Hepatocyte (in vitro differentiated cells): ENCODE data around the gene MICAL2. TPM values are rescaled to one million over a fixed set of nuclear protein-coding genes. Genes with fewer than 3 reads are reported as not detected.

ENCODE experiments used
- DNase-seq: peaks from one replicate; pipeline ENCODE4 v3.0.0-alpha.2; 2016; ENCODE audit warnings: low spot score
- H2AFZ ChIP-seq: fragments of 200-600 bp; sonication (generic); 2 replicates; pipeline ENCODE4 v1.6.0; 2016; ENCODE audit warnings: antibody characterized with exemption, mild to moderate bottlenecking
- H3K27ac ChIP-seq: fragments of 200-600 bp; sonication (generic); 2 replicates; pipeline ENCODE4 v1.5.1; 2016; ENCODE audit warnings: mild to moderate bottlenecking
- H3K27me3 ChIP-seq: fragments of 200-600 bp; sonication (generic); 2 replicates; pipeline ENCODE4 v1.6.1; 2016
- H3K36me3 ChIP-seq: fragments of 200-600 bp; sonication (generic); replicated peaks from 2 replicates; pipeline ENCODE4 v1.5.1; 2016; ENCODE audit warnings: low read depth; ENCODE audit not compliant: insufficient read depth
- H3K4me1 ChIP-seq: fragments of 200-600 bp; sonication (generic); 2 replicates; pipeline ENCODE4 v1.5.1; 2016; ENCODE audit warnings: mild to moderate bottlenecking, moderate library complexity; ENCODE audit not compliant: insufficient read depth
- H3K4me2 ChIP-seq: fragments of 200-600 bp; sonication (generic); 2 replicates; pipeline ENCODE4 v1.6.0; 2016
- H3K4me3 ChIP-seq: fragments of 200-600 bp; sonication (generic); 2 replicates; pipeline ENCODE4 v1.5.1; 2016; ENCODE audit warnings: mild to moderate bottlenecking
- H3K79me2 ChIP-seq: fragments of 200-600 bp; sonication (generic); 2 replicates; pipeline ENCODE4 v1.6.0; 2017; ENCODE audit warnings: mild to moderate bottlenecking
- H3K9me2 ChIP-seq: fragments of 200-600 bp; sonication (generic); replicated peaks from 2 replicates; pipeline ENCODE4 v1.6.0; 2017; ENCODE audit warnings: mild to moderate bottlenecking; ENCODE audit not compliant: insufficient read depth
- H3K9me3 ChIP-seq: fragments of 200-600 bp; sonication (generic); 2 replicates; pipeline ENCODE4 v1.5.1; 2016; ENCODE audit warnings: low read depth, mild to moderate bottlenecking
- H4K20me1 ChIP-seq: fragments of 200-600 bp; sonication (generic); 2 replicates; pipeline ENCODE4 v1.6.0; 2016; ENCODE audit warnings: mild to moderate bottlenecking; ENCODE audit not compliant: insufficient read depth, poor library complexity, severe bottlenecking
- CTCF ChIP-seq: fragments of 200-600 bp; sonication (generic); IDR thresholded peaks from 2 replicates; pipeline ENCODE4 v1.5.1; 2016; ENCODE audit warnings: antibody characterized with exemption, mild to moderate bottlenecking; ENCODE audit not compliant: poor library complexity
- EZH2 ChIP-seq: fragments of 200-600 bp; sonication (generic); IDR thresholded peaks from 2 replicates; pipeline ENCODE4 v1.6.1; 2016; ENCODE audit warnings: antibody characterized with exemption, mild to moderate bottlenecking, borderline replicate concordance
- EZH2phosphoT487 ChIP-seq: fragments of 200-600 bp; sonication (generic); IDR thresholded peaks from one replicate; pipeline ENCODE4 v1.6.1; 2018; ENCODE audit warnings: antibody characterized with exemption, mild to moderate bottlenecking, low read depth, moderate library complexity; ENCODE audit not compliant: unreplicated experiment, severe bottlenecking
- WGBS: methylation state at CpG from one replicate; pipeline ENCODE4 v1.1.6; 2016; ENCODE audit warnings: low lambda C conversion rate; ENCODE audit errors: missing lambda C conversion rate; 5-methylcytosine and 5-hydroxymethylcytosine counted together
- polyA plus RNA-seq: library from polyadenylated mRNA; unstranded; fragments of >200 nt; fragmentation: Nextera tagmentation; extraction: Ambion mirVana; gene quantifications from 2 replicates; pipeline ENCODE4 v1.2.1, GENCODE V29; 2016
- total RNA-seq: library from RNA; depleted of rRNA; stranded (reverse); fragments of >200 nt; gene quantifications from 2 replicates; pipeline ENCODE4 v1.2.3, GENCODE V29; 2014

Gene MICAL2
- total and polyA plus RNA-seq, 2 experiments from 2014 or later, result 36.8 to 56.0 TPM

- H3K36me3 ChIP-seq, result no peaks in the 10 kb centered on the region
- H3K9me2 ChIP-seq, result no peaks in the 10 kb centered on the region
- no peaks in the 10 kb centered on the region for H3K27me3 ChIP-seq
- H3K27ac ChIP-seq, result no peak overlapping the region
- H3K9me3 ChIP-seq, result no peaks in the 10 kb centered on the region
- no peak for TF ChIP-seq CTCF
- no peak for TF ChIP-seq EZH2
- no peak for TF ChIP-seq EZH2phosphoT487
- no peaks in the 10 kb centered on the region for H4K20me1 ChIP-seq
- no peak overlapping the region for H2AFZ ChIP-seq
- no peaks in the 10 kb centered on the region for H3K79me2 ChIP-seq
- no peak overlapping the region for H3K4me2 ChIP-seq
- peaks cover 38% of the 10 kb centered on the region for H3K4me1 ChIP-seq
- WGBS, result 85% methylated on average over 10 of the region's 10 CpGs
- DNase-seq, result no peak
- H3K4me3 ChIP-seq, result no peak overlapping the region
These were observed 156.6 kb downstream of the MICAL2 start for GRCh38 chr11:12266943-12267342.

GRCh38 chr11:12267921-12268320 is 157.5 kb downstream of the MICAL2 start:
- Histone ChIP-seq H3K27me3 (no peaks in the 10 kb centered on the region), H3K4me2 (no peak overlapping the region), H4K20me1 (no peaks in the 10 kb centered on the region), H3K36me3 (no peaks in the 10 kb centered on the region), H3K9me2 (no peaks in the 10 kb centered on the region), H3K27ac (no peak overlapping the region), H3K4me1 (peaks cover 34% of the 10 kb centered on the region), H3K4me3 (no peak overlapping the region), H3K79me2 (no peaks in the 10 kb centered on the region), H2AFZ (no peak overlapping the region), H3K9me3 (no peaks in the 10 kb centered on the region)
- TF ChIP-seq CTCF, result no peak
- no peak for TF ChIP-seq EZH2phosphoT487
- no peak for TF ChIP-seq EZH2
- WGBS, result 94% methylated on average over 2 of the region's 2 CpGs
- no peak for DNase-seq

- no peaks in the 10 kb centered on the region for H4K20me1 ChIP-seq
- no peaks in the 10 kb centered on the region for H3K9me2 ChIP-seq
- no peaks in the 10 kb centered on the region for H3K79me2 ChIP-seq
- TF ChIP-seq EZH2phosphoT487, result no peak
- TF ChIP-seq CTCF, result no peak
- no peak for TF ChIP-seq EZH2
- no peak overlapping the region for H3K4me3 ChIP-seq
- peaks cover 24% of the 10 kb centered on the region for H3K4me1 ChIP-seq
- WGBS, result 27% methylated on average over 3 of the region's 3 CpGs
- peak; percentile 71 for DNase-seq
- peak overlapping the region; percentile 45 for H3K4me2 ChIP-seq
- H2AFZ ChIP-seq, result no peak overlapping the region
- H3K27ac ChIP-seq, result peak overlapping the region; percentile 75
- H3K9me3 ChIP-seq, result no peaks in the 10 kb centered on the region
- H3K27me3 ChIP-seq, result no peaks in the 10 kb centered on the region
- no peaks in the 10 kb centered on the region for H3K36me3 ChIP-seq
These were observed 158.7 kb downstream of the MICAL2 start for GRCh38 chr11:12269104-12269441.
